HL-60 (cell line): ENCODE measurements around the gene NCF4.

Experiments
- DNase-seq, 2 experiments: peaks; one replicate each; pipeline ENCODE4 v3.0.0-alpha.2; 2010 to 2020; ENCODE audit warnings: low read depth in 1 of 2, low spot score in 1 of 2
- H3K27ac ChIP-seq: fragments of 250-450 bp; sonication (Bioruptor Pico); replicated peaks from 2 replicates; pipeline ENCODE4 v1.5.1; 2020; ENCODE audit warnings: mild to moderate bottlenecking, moderate library complexity
- H3K27me3 ChIP-seq: fragments of 250-450 bp; sonication (Bioruptor Pico); 2 replicates; pipeline ENCODE4 v1.5.1; 2021; ENCODE audit warnings: mild to moderate bottlenecking, moderate library complexity; ENCODE audit not compliant: insufficient read depth, poor library complexity, severe bottlenecking
- H3K4me3 ChIP-seq: replicated peaks from 2 replicates; pipeline ENCODE4 v1.5.1; 2011; ENCODE audit warnings: mild to moderate bottlenecking, control low read depth, low read length; ENCODE audit not compliant: insufficient read depth
- CTCF ChIP-seq: IDR thresholded peaks from one replicate; pipeline ENCODE4 v1.5.1; 2011; ENCODE audit warnings: low read length, control low read depth, inconsistent platforms; ENCODE audit not compliant: insufficient read depth
- GABPA ChIP-seq: IDR thresholded peaks from 2 replicates; pipeline ENCODE4 v1.6.1; 2012; ENCODE audit warnings: low read depth
- POLR2AphosphoS5 ChIP-seq: IDR thresholded peaks from 2 replicates; pipeline ENCODE4 v1.6.1; 2012; ENCODE audit warnings: low read depth
- REST ChIP-seq: IDR thresholded peaks from 2 replicates; pipeline ENCODE4 v1.6.1; 2012; ENCODE audit warnings: low read depth; ENCODE audit not compliant: insufficient replicate concordance
- SPI1 ChIP-seq: IDR thresholded peaks from 2 replicates; pipeline ENCODE4 v1.6.1; 2012; ENCODE audit warnings: low read depth, mild to moderate bottlenecking, borderline replicate concordance

Gene NCF4

GRCh38 chr22:36901411-36902142 lies 40.8 kb downstream of the NCF4 start:
- peak in 1 of 2 experiments; percentile 69 for DNase-seq
- peak overlapping the region; percentile 71 for H3K27ac ChIP-seq
- no peaks in the 10 kb centered on the region for H3K27me3 ChIP-seq
- no peak overlapping the region for H3K4me3 ChIP-seq
- no peak for TF ChIP-seq CTCF
- peak; percentile 67; the same call in 1 of the 2 replicates for TF ChIP-seq POLR2AphosphoS5

- Histone ChIP-seq H3K27ac (peak overlapping the region; percentile 71), H3K4me3 (no peak overlapping the region), H3K27me3 (no peaks in the 10 kb centered on the region)
- TF ChIP-seq SPI1 (peak; percentile 49; the same call in 1 of the 2 replicates), REST (no peak)
- DNase-seq, result no peak
These were observed 41.5 kb downstream of the NCF4 start for GRCh38 chr22:36902143-36902926.

GRCh38 chr22:36904260-36904880 lies 43.6 kb downstream of the NCF4 start:
- no peak overlapping the region for H3K4me3 ChIP-seq

More at GRCh38 chr22:36904260-36904880, 43.6 kb downstream of the NCF4 start:
- H3K27ac ChIP-seq, result 0 out of 2 replicates have a peak overlapping the region, but pooled peaks have one; percentile 8
- TF ChIP-seq GABPA (no peak), SPI1 (no peak), POLR2AphosphoS5 (no peak), CTCF (no peak), REST (no peak)
- H3K27me3 ChIP-seq, result no peaks in the 10 kb centered on the region
- peak in 1 of 2 experiments; percentile 45 for DNase-seq
